ENCODE results near the gene ZDHHC4.

GRCh38 chr7:6607651-6608051, 30.4 kb downstream of the ZDHHC4 start:
- TF ChIP-seq EZH2 (IDR thresholded peaks at IDR 0.05; ENCODE audit: borderline replicate concordance, low read depth, low read length, severe bottlenecking), result no peak
- TF ChIP-seq CTCF (IDR thresholded peaks at IDR 0.05; ENCODE audit: borderline replicate concordance, extremely low read depth, low read length, poor library complexity, severe bottlenecking), result no peak

Data from DND-41 (cell line).